ENCODE results near the gene EID1. TPM values are rescaled to one million over a fixed set of nuclear protein-coding genes. Genes with fewer than 3 reads are reported as not detected.

Gene EID1
- total and polyA plus RNA-seq, 9 of the 15 experiments (the other 6 are each of a cell fraction or from before 2014, with no cell fraction given): 46.5 to 211 (median 143) TPM

DNA sequence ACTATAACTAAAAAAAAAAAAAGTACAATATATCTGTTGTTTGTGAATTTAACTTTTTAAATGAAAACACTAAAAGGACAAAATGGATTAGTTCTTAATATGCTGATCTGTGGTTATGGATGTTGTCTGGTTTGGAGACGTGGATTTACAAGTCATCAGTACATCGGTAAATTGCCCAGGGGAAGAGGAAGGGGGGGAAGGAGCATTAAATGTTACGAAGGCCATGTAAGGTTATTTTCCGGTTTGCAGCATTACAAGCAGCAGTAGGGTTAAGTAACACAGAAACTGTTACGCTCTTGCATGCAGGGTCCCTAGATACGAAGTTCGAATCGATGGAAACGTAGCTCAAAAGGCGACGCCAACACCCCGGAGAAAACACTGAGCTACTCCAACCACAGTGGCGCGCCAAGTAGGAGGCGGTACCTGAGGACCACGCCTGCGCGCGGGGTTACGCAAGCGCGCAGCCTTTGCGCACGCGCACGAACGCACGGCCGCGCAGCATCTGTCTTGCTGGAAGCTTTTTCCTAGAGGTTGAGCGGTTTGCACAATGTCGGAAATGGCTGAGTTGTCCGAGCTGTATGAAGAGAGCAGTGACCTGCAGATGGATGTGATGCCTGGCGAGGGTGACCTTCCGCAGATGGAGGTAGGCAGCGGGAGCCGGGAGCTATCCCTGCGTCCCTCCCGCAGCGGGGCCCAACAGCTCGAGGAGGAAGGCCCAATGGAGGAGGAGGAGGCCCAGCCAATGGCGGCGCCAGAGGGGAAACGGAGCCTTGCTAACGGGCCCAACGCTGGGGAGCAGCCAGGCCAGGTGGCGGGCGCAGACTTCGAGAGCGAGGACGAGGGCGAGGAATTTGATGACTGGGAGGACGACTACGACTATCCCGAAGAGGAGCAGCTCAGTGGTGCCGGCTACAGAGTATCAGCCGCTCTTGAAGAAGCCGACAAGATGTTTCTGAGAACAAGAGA is at the start of gene EID1 (continued):
- TF ChIP-seq SFPQ (IDR thresholded peaks at IDR 0.05; ENCODE audit: low read depth, low read length) (no peak), ELF4 (CRISPR knock-in tag; IDR thresholded peaks at IDR 0.05) (no peak), KLF1 (tag; IDR thresholded peaks at IDR 0.05) (no peak), PRMT5 (CRISPR knock-in tag; IDR thresholded peaks at IDR 0.05) (no peak), ZFP30 (CRISPR knock-in tag; IDR thresholded peaks at IDR 0.05; ENCODE audit: borderline replicate concordance) (no peak), POLR3G (IDR thresholded peaks at IDR 0.05; ENCODE audit: extremely low read depth, insufficient read length, insufficient replicate concordance) (no peak), CEBPB (tag; IDR thresholded peaks at IDR 0.05) (peak; percentile 100), PHF20 (IDR thresholded peaks at IDR 0.05; ENCODE audit: partially characterized antibody) (peak; percentile 76), MBD2 (IDR thresholded peaks at IDR 0.05; ENCODE audit: borderline replicate concordance, low read depth) (peak; percentile 50; the same call in 1 of the 2 replicates), SAFB (IDR thresholded peaks at IDR 0.05; ENCODE audit: borderline replicate concordance, low read depth, low read length) (no peak), SIN3B (IDR thresholded peaks at IDR 0.05; ENCODE audit: low read depth) (no peak), THRA (IDR thresholded peaks at IDR 0.05) (no peak), CREM (IDR thresholded peaks at IDR 0.05; ENCODE audit: low read depth) (peak; percentile 92), LEF1 (IDR thresholded peaks at IDR 0.05) (no peak), JUND (IDR thresholded peaks at IDR 0.05; ENCODE audit: borderline replicate concordance, low read depth, low read length) (peak; percentile 74), JUND (tag; IDR thresholded peaks at IDR 0.05; ENCODE audit: borderline replicate concordance, low read depth, low read length) (no peak; the same call in 2 of the 3 replicates), ELK3 (CRISPR knock-in tag; IDR thresholded peaks at IDR 0.05) (no peak), HOMEZ (CRISPR knock-in tag; IDR thresholded peaks at IDR 0.05) (no peak), ZZZ3 (IDR thresholded peaks at IDR 0.05) (peak; percentile 87)
- TF ChIP-seq, protein P1, sequence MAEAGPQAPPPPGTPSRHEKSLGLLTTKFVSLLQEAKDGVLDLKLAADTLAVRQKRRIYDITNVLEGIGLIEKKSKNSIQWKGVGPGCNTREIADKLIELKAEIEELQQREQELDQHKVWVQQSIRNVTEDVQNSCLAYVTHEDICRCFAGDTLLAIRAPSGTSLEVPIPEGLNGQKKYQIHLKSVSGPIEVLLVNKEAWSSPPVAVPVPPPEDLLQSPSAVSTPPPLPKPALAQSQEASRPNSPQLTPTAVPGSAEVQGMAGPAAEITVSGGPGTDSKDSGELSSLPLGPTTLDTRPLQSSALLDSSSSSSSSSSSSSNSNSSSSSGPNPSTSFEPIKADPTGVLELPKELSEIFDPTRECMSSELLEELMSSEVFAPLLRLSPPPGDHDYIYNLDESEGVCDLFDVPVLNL (CRISPR knock-in tag; IDR thresholded peaks at IDR 0.05; ENCODE audit: low read depth): peak; percentile 12; the same call in 1 of the 2 replicates
